ENCODE data around the gene OR8J3. TPM values are rescaled to one million over a fixed set of nuclear protein-coding genes. Genes with fewer than 3 reads are reported as not detected.

The OR8J3 gene
- total and polyA plus RNA-seq, 10 of the 15 experiments (the other 5 are each of a cell fraction or from before 2014, with no cell fraction given), result not detected

GRCh38 chr11:56093008-56093407 lies 47.0 kb downstream of the OR8J3 start, which contains the start of gene OR8I2:
Gene OR8I2 (plus strand): TSS chr11:56093308. CDS start chr11:56093308, 0 bp downstream.
- RAD21 ChIA-PET (ENCODE audit: unreplicated experiment), result no interaction called here
- Histone ChIP-seq H3K36me3 (ENCODE audit: control insufficient read depth in 2 of 2, insufficient read depth in 2 of 2, low read length in 1 of 2) (no peaks in the 10 kb centered on the region), H3K4me2 (ENCODE audit: control insufficient read depth, insufficient read depth) (no peak within 1 kb of the TSS), H3K9me3 (replicated peaks; ENCODE audit: control insufficient read depth, insufficient read depth, low read length) (no peaks in the 10 kb centered on the region), H3K4me3 (no peak within 1 kb of the TSS), H3K27ac (ENCODE audit: control insufficient read depth, insufficient read depth) (no peak within 1 kb of the TSS), H3K4me1 (ENCODE audit: control insufficient read depth, insufficient read depth, low read length) (no peaks in the 10 kb centered on the region), H3K9ac (ENCODE audit: control insufficient read depth, insufficient read depth, low read length) (no peak within 1 kb of the TSS), H3K79me2 (ENCODE audit: control insufficient read depth, insufficient read depth, low read length) (no peaks in the 10 kb centered on the region), H2AFZ (ENCODE audit: control insufficient read depth, low read depth, low read length) (no peak within 1 kb of the TSS), H4K20me1 (ENCODE audit: control insufficient read depth, insufficient read depth) (no peaks in the 10 kb centered on the region), H3K27me3 (replicated peaks in 1 of 2; ENCODE audit: control insufficient read depth in 2 of 2, insufficient read depth in 2 of 2, low read length in 1 of 2) (no peaks in the 10 kb centered on the region)
- no TSS peak for BruUV-seq (replicated peaks)
- POLR2A ChIA-PET, result no interaction called here
- TF ChIP-seq NKRF (conservative IDR thresholded peaks at IDR 0.05), result no peak
- no peak for TF ChIP-seq SUPT20H (IDR thresholded peaks at IDR 0.05; ENCODE audit: borderline replicate concordance, control insufficient read depth, low read depth, low read length)
- TF ChIP-seq SIX5 (IDR thresholded peaks at IDR 0.05; ENCODE audit: low read depth, low read length, severe bottlenecking), result no peak
- TF ChIP-seq, protein P1, sequence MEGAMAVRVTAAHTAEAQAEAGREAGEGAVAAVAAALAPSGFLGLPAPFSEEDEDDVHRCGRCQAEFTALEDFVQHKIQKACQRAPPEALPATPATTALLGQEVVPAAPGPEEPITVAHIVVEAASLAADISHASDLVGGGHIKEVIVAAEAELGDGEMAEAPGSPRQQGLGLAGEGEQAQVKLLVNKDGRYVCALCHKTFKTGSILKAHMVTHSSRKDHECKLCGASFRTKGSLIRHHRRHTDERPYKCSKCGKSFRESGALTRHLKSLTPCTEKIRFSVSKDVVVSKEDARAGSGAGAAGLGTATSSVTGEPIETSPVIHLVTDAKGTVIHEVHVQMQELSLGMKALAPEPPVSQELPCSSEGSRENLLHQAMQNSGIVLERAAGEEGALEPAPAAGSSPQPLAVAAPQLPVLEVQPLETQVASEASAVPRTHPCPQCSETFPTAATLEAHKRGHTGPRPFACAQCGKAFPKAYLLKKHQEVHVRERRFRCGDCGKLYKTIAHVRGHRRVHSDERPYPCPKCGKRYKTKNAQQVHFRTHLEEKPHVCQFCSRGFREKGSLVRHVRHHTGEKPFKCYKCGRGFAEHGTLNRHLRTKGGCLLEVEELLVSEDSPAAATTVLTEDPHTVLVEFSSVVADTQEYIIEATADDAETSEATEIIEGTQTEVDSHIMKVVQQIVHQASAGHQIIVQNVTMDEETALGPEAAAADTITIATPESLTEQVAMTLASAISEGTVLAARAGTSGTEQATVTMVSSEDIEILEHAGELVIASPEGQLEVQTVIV (IDR thresholded peaks at IDR 0.05; ENCODE audit: borderline replicate concordance, partially characterized antibody), result no peak
- no peak for TF ChIP-seq SP1 (IDR thresholded peaks at IDR 0.05; ENCODE audit: low read depth, low read length)
- TF ChIP-seq BHLHE40 (IDR thresholded peaks at IDR 0.05; ENCODE audit: borderline replicate concordance in 1 of 2, low read depth in 2 of 2, low read length in 1 of 2), result no peak
- TF ChIP-seq EGR1 (IDR thresholded peaks at IDR 0.05; ENCODE audit: borderline replicate concordance in 1 of 2, low read depth in 2 of 2, low read length in 2 of 2), result no peak
- CTCF ChIA-PET, result interaction anchor here (0.6 kb wide), 1 partner anchor 119 kb away, joined by 3 read pairs; no protein-coding TSS in a partner anchor
- no peak for FAIRE-seq
- in situ Hi-C loops (cut with MboI) (no loop called here), intact Hi-C loops (cut with micrococcal nuclease; ENCODE audit: unreplicated experiment) (no loop called here)
- 33% methylated on average over 3 of the region's 3 CpGs for WGBS (ENCODE audit: insufficient coverage, insufficient replicate concordance, low lambda C conversion rate, missing lambda C conversion rate)
- SMC1A ChIA-PET (ENCODE audit: uncharacterized antibody, unreplicated experiment), result no interaction called here
- DNase-seq (ENCODE audit: low read depth, low spot score), result no peak
- ATAC-seq, result no peak

All from GM12878 (cell line).